Activated naive CD4-positive, alpha-beta T cell treated with anti-CD3 and anti-CD28 coated beads, Interleukin-2, amount 50 U/mL, for 72 hours (primary cell): ENCODE measurements around the gene EDN3. TPM values are rescaled to one million over a fixed set of nuclear protein-coding genes. Genes with fewer than 3 reads are reported as not detected.

Experiments used
- ATAC-seq, 2 donors: fragments of 150-1000 bp; cut with Tn5 transposase; 2 replicates each; pipeline ENCODE4 v1.10.0; 2021; ENCODE audit warnings: mild to moderate bottlenecking in 2 of 2, moderate library complexity in 2 of 2
- DNase-seq, 2 donors: peaks; one replicate each; pipeline ENCODE4 v3.0.0; 2021 to 2022; ENCODE audit warnings: low spot score in 2 of 2
- H3K27ac Mint-ChIP-seq, 2 donors: one replicate each; pipeline ENCODE4 v1.8.0; 2022; ENCODE audit warnings: mild to moderate bottlenecking in 2 of 2, mixed read lengths in 2 of 2
- H3K36me3 Mint-ChIP-seq, 2 donors: one replicate each; pipeline ENCODE4 v1.8.0; 2022; ENCODE audit warnings: mixed read lengths in 2 of 2
- H3K9me3 Mint-ChIP-seq, 2 donors: one replicate each; pipeline ENCODE4 v1.8.0; 2022; ENCODE audit warnings: mixed read lengths in 2 of 2
- total RNA-seq, 2 donors: library from RNA; stranded (reverse); gene quantifications; one replicate each; pipeline ENCODE4 v1.2.3, GENCODE V29; 2022

EDN3 gene
- total RNA-seq, 2 donors from 2014 or later, result 0.14 TPM; not detected in 1

GRCh38 chr20:59299945-59300332 lies 472 bp upstream of the EDN3 start:
- no peaks in the 10 kb centered on the region for H3K9me3 Mint-ChIP-seq
- no peak for DNase-seq
- H3K36me3 Mint-ChIP-seq, result no peaks in the 10 kb centered on the region
- no peak overlapping the region for H3K27ac Mint-ChIP-seq
- ATAC-seq, result no peak

GRCh38 chr20:59301343-59302007 lies 1.1 kb downstream of the EDN3 start:
- DNase-seq, result no peak
- Mint-ChIP-seq H3K27ac (no peak overlapping the region), H3K36me3 (no peaks in the 10 kb centered on the region), H3K9me3 (no peaks in the 10 kb centered on the region)
- no peak for ATAC-seq

- DNase-seq (no peak), ATAC-seq (no peak)
- Mint-ChIP-seq H3K27ac (no peak overlapping the region), H3K36me3 (no peaks in the 10 kb centered on the region), H3K9me3 (no peaks in the 10 kb centered on the region)
Observed at GRCh38 chr20:59305908-59306655, 5.7 kb downstream of the EDN3 start.

GRCh38 chr20:59307270-59307669 lies 6.9 kb downstream of the EDN3 start:
- Mint-ChIP-seq H3K27ac (no peak overlapping the region), H3K36me3 (no peaks in the 10 kb centered on the region), H3K9me3 (no peaks in the 10 kb centered on the region)
- ATAC-seq, result no peak
- no peak for DNase-seq

- H3K27ac Mint-ChIP-seq, result no peak overlapping the region
- DNase-seq (no peak), ATAC-seq (no peak)
- H3K36me3 Mint-ChIP-seq, result no peaks in the 10 kb centered on the region
- no peaks in the 10 kb centered on the region for H3K9me3 Mint-ChIP-seq
Observed at GRCh38 chr20:59308493-59309201, 8.2 kb downstream of the EDN3 start.

GRCh38 chr20:59309218-59309617 lies 8.8 kb downstream of the EDN3 start:
- no peak for ATAC-seq
- Mint-ChIP-seq H3K36me3 (no peaks in the 10 kb centered on the region), H3K9me3 (no peaks in the 10 kb centered on the region), H3K27ac (no peak overlapping the region)
- no peak for DNase-seq

GRCh38 chr20:59314997-59315396 lies 14.6 kb downstream of the EDN3 start:
- Mint-ChIP-seq H3K27ac (no peak overlapping the region), H3K9me3 (no peaks in the 10 kb centered on the region), H3K36me3 (no peaks in the 10 kb centered on the region)
- DNase-seq (no peak), ATAC-seq (no peak)

GRCh38 chr20:59316911-59317731 lies 16.7 kb downstream of the EDN3 start:
- no peak for ATAC-seq
- Mint-ChIP-seq H3K9me3 (no peaks in the 10 kb centered on the region), H3K36me3 (no peaks in the 10 kb centered on the region), H3K27ac (no peak overlapping the region)
- DNase-seq, result no peak

GRCh38 chr20:59318201-59318790 lies 17.9 kb downstream of the EDN3 start:
- H3K9me3 Mint-ChIP-seq, result no peaks in the 10 kb centered on the region
- ATAC-seq, result no peak
- no peak for DNase-seq
- no peak overlapping the region for H3K27ac Mint-ChIP-seq
- no peaks in the 10 kb centered on the region for H3K36me3 Mint-ChIP-seq

- DNase-seq, result no peak
- no peaks in the 10 kb centered on the region for H3K9me3 Mint-ChIP-seq
- ATAC-seq, result no peak
- no peak overlapping the region for H3K27ac Mint-ChIP-seq
- no peaks in the 10 kb centered on the region for H3K36me3 Mint-ChIP-seq
Observed at GRCh38 chr20:59318803-59319202, 18.4 kb downstream of the EDN3 start.

- H3K27ac Mint-ChIP-seq, result no peak overlapping the region
- no peaks in the 10 kb centered on the region for H3K36me3 Mint-ChIP-seq
Observed at GRCh38 chr20:59320426-59320825, 20.0 kb downstream of the EDN3 start.

GRCh38 chr20:59320854-59321647 lies 20.6 kb downstream of the EDN3 start:
- H3K9me3 Mint-ChIP-seq, result no peaks in the 10 kb centered on the region
- no peak for DNase-seq
- ATAC-seq, result no peak
- no peaks in the 10 kb centered on the region for H3K36me3 Mint-ChIP-seq
- H3K27ac Mint-ChIP-seq, result no peak overlapping the region

More at GRCh38 chr20:59320426-59320825, 20.0 kb downstream of the EDN3 start:
- no peaks in the 10 kb centered on the region for H3K9me3 Mint-ChIP-seq
- ATAC-seq, result no peak
- no peak for DNase-seq

- H3K36me3 Mint-ChIP-seq, result no peaks in the 10 kb centered on the region
- ATAC-seq (no peak), DNase-seq (no peak)
- H3K27ac Mint-ChIP-seq, result no peak overlapping the region
- no peaks in the 10 kb centered on the region for H3K9me3 Mint-ChIP-seq
Observed at GRCh38 chr20:59322081-59322480, 21.7 kb downstream of the EDN3 start.

GRCh38 chr20:59322585-59323454 lies 22.4 kb downstream of the EDN3 start:
- ATAC-seq, result no peak
- H3K36me3 Mint-ChIP-seq, result no peaks in the 10 kb centered on the region
- H3K9me3 Mint-ChIP-seq, result no peaks in the 10 kb centered on the region
- DNase-seq, result no peak
- no peak overlapping the region for H3K27ac Mint-ChIP-seq

GRCh38 chr20:59323731-59324130 lies 23.3 kb downstream of the EDN3 start:
- H3K27ac Mint-ChIP-seq, result no peak overlapping the region
- H3K36me3 Mint-ChIP-seq, result no peaks in the 10 kb centered on the region
- ATAC-seq (no peak), DNase-seq (no peak)
- no peaks in the 10 kb centered on the region for H3K9me3 Mint-ChIP-seq
